HPDE6-E6E7 (cell line): ENCODE results near the gene PADI6.
"Not testable (repeated sequence)": the region's sequence is repeated elsewhere in the genome, so short reads cannot be mapped to it uniquely, and the experiment has no call there.

Source experiments
- DNase-seq: peaks from one replicate; pipeline ENCODE4 v3.0.0; 2011; ENCODE audit warnings: missing footprints; ENCODE audit errors: extremely low spot score

Gene PADI6

GRCh38 chr1:17371896-17372295, at the start of gene PADI6:
PADI6 (plus strand) TSS chr1:17372196; CDS start chr1:17372246, 50 bp downstream.
- no peak for DNase-seq

DNA sequence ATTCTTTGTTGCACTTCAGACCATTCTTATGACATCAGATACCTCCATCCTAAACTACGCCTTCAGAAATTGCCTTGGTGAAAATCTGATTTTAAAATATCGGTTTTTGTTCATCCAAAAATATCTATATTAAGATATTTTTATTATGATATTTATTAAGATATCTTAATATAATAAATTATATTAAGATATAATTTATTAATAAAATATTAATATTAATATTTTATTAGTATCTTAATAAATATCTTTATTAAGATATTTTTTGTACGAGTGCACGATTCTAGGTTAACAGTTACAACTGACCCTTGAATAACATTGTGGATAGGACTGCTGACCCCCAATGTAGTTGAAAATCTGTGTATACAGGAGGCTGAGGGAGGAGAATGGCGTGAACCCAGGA, 43.1 kb upstream of the PADI6 start:
- no peak for DNase-seq

- DNase-seq: no peak
Observed at GRCh38 chr1:17329610-17330009, 42.4 kb upstream of the PADI6 start.

- DNase-seq: no peak
Observed at GRCh38 chr1:17330856-17331255, 41.1 kb upstream of the PADI6 start.

- no peak for DNase-seq
Observed at GRCh38 chr1:17333081-17333480, 38.9 kb upstream of the PADI6 start.

- peak; percentile 41 for DNase-seq
Observed at GRCh38 chr1:17335821-17336710, 35.9 kb upstream of the PADI6 start.

- DNase-seq: no peak
Observed at GRCh38 chr1:17338706-17339493, 33.1 kb upstream of the PADI6 start.

DNA sequence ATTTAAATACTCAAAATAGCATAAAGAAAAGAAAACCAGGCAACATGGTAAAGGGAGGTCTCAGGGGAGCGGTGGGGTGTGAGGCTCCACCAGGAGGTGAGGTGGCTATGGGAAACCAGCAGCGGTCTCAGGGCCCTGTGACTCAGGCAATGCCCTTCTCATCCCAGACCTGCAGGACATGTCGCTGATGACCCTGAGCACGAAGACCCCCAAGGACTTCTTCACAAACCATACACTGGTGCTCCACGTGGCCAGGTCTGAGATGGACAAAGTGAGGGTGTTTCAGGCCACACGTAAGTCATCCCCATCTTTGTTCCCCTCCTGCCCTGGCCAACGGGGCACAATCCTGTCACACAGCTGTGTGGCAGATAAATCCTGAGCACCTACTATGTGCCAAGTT, 32.5 kb upstream of the PADI6 start:
- DNase-seq: no peak

GRCh38 chr1:17340358-17340757, 31.6 kb upstream of the PADI6 start:
- DNase-seq: no peak

DNA sequence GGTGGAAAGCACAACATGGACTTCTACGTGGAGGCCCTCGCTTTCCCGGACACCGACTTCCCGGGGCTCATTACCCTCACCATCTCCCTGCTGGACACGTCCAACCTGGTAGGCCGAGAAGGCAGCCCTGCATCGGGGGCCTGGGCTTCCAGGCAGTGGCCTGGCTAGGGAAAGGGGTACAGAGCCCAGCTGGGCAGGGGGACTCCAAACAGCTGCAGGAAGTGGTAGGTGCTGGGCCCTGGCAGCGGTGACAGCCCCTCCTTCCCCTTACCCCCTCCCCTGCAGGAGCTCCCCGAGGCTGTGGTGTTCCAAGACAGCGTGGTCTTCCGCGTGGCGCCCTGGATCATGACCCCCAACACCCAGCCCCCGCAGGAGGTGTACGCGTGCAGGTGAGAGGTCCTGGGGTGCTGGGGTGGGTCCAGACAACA, 30.0 kb upstream of the PADI6 start:
- DNase-seq: no peak

GRCh38 chr1:17345506-17345905, 26.5 kb upstream of the PADI6 start:
- not testable (repeated sequence) for DNase-seq

DNA sequence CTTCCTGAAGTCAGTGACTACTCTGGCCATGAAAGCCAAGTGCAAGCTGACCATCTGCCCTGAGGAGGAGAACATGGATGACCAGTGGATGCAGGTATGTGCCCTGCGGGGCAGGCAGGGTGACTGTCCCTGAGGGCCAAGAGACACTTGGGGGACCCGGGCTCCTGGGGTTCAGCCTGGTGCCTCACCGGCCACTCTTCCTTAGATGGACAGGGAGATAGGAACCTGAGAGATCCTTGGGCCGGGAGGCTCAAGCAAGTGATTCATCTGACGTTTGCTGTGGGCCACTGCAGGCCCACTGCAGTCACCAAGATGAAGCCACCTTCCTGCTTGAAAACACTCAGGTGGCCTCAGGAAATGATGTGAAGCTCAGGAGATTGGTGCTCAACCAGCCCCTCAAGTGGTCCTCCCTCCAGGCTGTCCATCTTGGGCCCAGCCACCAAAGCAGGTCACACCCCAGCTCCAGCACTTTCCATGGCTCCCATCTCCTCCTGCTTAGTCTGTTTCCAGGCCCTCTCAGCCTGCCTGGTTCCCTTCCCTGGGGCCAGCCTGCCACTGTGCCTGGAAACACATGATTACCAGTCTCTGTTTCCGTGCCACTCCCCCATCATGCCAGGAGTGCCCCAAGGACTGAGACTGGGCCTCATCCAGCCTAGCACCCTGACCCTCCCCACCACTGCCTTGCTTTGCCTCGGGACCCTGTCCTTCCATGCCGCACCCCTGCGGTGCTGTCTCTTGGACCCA, 25.8 kb upstream of the PADI6 start:
- no peak for DNase-seq

DNA sequence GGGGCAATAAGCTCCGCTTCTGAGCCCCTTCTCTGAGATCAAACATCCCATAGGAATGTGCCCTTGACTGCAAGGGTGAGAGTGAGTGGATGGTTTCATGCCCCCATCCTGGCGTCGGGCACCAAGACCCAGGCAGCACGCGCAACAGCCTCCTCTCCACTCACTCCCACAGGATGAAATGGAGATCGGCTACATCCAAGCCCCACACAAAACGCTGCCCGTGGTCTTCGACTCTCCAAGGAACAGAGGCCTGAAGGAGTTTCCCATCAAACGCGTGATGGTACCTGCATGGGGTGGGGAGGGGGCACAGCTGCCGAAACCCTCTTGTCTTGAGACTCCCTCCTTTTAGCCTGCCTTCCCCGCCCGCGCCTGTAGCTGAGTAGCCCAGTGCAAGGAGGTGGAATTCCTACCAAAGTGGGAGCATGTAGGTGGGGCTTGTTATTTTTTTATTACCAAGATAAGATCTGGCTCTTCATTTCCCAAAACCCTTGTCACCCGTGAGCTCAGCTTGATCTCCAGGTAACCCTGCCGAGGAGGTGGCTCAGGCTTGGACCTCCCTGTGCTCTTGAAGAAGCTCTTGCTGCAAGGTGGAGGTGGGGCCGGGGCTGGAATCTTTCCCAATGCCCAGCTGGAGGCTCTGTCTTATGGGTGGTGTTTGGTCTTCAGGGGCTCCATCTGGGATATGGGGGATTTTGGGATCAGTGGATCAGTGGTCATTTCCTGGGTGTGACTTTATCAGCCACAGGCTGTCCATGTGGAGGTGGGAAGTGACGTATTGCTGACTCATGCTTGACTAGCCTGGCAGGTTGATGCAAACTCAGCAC, 24.0 kb upstream of the PADI6 start:
- DNase-seq: peak; percentile 89

GRCh38 chr1:17348593-17349234, 23.3 kb upstream of the PADI6 start:
- DNase-seq: no peak

GRCh38 chr1:17350083-17350482, 21.9 kb upstream of the PADI6 start:
- DNase-seq: no peak

GRCh38 chr1:17350928-17351446, 21.0 kb upstream of the PADI6 start:
- no peak for DNase-seq

GRCh38 chr1:17351598-17352324, 20.2 kb upstream of the PADI6 start:
- DNase-seq: no peak

DNA sequence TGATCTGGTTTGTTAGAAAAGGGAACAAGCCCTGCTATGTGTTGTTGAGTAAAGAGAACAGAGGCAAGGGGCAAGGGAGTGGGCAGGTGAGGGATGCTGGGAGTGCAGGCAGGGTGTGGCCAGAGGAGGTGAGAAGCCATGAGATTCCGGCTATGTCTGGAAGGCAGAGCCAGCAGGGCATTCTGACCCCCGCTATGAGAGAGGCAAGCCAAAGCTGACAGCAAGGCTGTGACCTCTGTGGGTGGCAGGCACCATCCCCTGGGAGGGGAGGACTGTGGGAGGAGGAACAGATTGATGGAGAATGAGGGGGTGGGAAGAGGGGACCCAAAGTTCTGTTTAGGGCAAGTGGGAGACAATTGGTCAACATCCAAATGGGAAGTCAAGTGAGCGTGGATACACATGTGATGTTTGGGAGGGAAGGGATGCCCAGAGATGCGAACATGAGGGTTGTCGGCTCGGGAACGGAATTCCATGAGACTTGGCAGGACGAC, 19.5 kb upstream of the PADI6 start:
- no peak for DNase-seq

- DNase-seq: no peak
Observed at GRCh38 chr1:17355898-17356297, 16.1 kb upstream of the PADI6 start.
